C4-2B (cell line): Measurements from ENCODE around the gene PELO.

Experiments
- ZFX ChIP-seq: fragments of 450-650 bp; IDR thresholded peaks from 2 replicates; pipeline ENCODE4 v1.6.1; 2017
- TF ChIP-seq, protein P1 (sequence below): fragments of 450-650 bp; conservative IDR thresholded peaks from 2 replicates; pipeline ENCODE4 v1.5.1; 2017; ENCODE audit warnings: mild to moderate bottlenecking

DNA sequence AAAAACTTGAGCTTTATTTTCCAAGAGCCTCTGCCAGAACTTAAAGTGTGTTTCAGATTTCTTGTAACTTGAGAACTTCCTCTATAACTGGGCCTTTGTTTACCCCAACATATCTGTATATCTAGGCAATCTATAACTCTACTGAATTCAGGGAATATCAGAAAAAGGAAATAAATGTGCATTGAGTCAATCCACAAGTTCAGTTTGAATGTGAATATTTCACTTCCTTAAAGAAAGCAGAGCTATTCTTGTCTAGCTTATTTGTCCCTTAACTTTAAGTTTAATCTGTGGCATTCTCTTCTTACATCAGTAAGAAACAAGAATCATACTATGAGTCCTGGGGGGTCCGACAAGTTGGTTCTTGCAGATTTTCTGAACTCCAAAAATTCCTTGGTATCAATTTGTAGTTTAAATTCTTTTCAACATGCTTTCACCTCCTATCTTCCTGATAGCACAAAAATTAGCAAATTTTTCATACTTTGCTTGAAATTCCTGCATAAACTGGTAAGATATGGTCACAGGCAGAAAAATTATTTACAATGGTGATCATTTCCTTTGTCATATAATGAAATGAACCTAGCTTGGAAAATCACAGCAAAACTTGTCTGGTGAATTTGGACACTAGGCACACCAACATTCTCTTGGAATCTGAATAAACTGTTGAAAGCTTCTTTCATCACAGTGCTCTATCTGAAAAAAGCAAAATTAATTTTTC, 19.8 kb upstream of the PELO start:
- TF ChIP-seq, protein P1, sequence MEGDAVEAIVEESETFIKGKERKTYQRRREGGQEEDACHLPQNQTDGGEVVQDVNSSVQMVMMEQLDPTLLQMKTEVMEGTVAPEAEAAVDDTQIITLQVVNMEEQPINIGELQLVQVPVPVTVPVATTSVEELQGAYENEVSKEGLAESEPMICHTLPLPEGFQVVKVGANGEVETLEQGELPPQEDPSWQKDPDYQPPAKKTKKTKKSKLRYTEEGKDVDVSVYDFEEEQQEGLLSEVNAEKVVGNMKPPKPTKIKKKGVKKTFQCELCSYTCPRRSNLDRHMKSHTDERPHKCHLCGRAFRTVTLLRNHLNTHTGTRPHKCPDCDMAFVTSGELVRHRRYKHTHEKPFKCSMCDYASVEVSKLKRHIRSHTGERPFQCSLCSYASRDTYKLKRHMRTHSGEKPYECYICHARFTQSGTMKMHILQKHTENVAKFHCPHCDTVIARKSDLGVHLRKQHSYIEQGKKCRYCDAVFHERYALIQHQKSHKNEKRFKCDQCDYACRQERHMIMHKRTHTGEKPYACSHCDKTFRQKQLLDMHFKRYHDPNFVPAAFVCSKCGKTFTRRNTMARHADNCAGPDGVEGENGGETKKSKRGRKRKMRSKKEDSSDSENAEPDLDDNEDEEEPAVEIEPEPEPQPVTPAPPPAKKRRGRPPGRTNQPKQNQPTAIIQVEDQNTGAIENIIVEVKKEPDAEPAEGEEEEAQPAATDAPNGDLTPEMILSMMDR, result no peak
- TF ChIP-seq ZFX, result no peak
